SIG-M5 treated with dmso at 0.1 percent for 504 hours (cell line): ENCODE data around the gene ADCY1.
"Not testable (repeated sequence)": the region's sequence is repeated elsewhere in the genome, so short reads cannot be mapped to it uniquely, and the experiment has no call there.

Experiments
- DNase-seq: peaks from one replicate; lab custom pipeline; 2025; ENCODE audit not compliant: unreplicated experiment; lab: John Stamatoyannopoulos, UW

ADCY1 gene

DNA sequence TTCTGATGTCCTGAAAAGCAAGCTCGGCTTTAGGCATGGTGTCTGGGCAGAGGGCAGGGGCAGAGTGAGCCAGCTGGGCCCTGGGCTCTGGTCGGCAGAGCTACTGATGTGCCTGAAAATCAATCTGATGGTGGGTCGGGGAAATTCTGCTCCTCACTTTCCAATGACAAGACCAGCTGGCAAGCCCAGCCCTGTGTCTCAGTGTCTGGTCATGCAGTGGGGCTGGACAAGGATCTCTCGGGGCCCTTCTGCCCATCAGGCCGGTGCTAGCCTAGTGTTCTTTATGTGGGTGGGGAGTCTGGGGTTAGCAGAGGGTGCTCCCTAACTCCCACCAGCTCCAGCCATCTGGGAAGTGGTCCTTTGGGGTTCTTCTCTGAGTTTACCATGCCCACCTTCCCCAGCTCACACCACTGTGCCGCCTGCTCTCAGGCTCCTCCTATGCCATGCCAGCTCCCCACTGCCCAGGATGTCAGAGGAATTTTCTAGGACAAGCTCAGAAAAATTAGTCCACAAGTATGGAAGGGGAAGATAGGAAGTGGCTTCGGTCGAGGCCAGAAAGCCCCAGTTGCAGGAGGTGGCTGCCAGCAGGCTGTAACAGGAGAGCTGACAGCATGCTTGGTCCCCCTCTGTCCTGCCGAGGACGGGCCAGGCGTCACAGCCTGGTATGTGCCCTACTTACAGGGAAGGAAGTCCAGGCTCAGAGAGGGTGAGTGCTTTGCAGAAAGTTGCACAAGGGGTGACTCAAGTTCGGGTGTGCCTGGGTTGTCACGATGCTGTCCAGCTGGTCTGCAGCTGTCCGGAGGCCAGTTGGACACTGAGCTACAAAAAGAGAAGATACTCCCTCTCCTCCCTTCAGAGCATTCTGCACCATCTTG lies 135.2 kb downstream of the ADCY1 start:
- no peak for DNase-seq

- no peak for DNase-seq
These were observed 136.3 kb downstream of the ADCY1 start for GRCh38 chr7:45710271-45711160.

GRCh38 chr7:45711161-45711490 lies 137.0 kb downstream of the ADCY1 start:
- no peak for DNase-seq

- DNase-seq = no peak
These were observed 138.0 kb downstream of the ADCY1 start for GRCh38 chr7:45712057-45712689.

DNA sequence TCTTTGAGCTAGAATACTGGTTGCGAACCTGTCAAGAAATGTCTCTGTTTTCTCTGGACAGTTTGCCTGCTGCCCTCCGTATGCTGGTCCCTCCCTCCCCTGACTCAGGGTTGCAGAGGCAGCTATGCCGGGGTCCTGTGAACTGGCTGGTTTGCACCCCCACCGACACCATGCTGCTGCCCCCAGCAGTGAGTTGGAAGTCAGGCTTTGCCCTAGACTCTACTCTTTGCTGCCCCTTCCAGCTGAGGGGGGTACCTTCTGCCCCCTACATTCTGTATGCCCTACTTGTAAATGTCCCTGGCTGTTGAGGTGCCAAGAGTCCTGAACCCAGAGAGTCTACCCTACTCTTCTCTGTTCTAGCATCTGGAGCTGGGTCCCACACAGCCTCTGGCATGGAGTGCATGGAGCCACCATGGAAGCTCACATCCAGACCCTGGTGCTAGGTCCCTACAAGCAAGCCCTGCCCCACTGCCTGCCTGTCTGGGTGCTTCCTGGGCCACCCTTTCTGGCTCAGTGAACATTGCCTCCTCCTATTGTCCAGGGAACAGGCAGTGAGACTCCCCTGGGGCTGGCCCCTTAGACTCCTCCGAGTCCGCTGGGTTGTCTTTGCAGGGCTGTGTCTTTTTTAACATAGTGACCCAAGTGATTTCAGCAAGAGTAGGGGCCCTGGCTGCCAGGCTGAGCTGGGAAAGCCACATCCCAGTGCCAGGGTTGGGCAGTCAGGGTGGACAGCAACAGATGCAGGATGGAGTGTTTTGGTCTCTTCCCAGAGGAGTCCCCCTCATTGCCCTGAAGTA lies 138.9 kb downstream of the ADCY1 start:
- DNase-seq = no peak

GRCh38 chr7:45713669-45714520 lies 139.7 kb downstream of the ADCY1 start:
- DNase-seq = no peak

GRCh38 chr7:45714521-45714820 lies 140.3 kb downstream of the ADCY1 start:
- DNase-seq = no peak

GRCh38 chr7:45715471-45716352 lies 141.5 kb downstream of the ADCY1 start:
- no peak for DNase-seq

DNA sequence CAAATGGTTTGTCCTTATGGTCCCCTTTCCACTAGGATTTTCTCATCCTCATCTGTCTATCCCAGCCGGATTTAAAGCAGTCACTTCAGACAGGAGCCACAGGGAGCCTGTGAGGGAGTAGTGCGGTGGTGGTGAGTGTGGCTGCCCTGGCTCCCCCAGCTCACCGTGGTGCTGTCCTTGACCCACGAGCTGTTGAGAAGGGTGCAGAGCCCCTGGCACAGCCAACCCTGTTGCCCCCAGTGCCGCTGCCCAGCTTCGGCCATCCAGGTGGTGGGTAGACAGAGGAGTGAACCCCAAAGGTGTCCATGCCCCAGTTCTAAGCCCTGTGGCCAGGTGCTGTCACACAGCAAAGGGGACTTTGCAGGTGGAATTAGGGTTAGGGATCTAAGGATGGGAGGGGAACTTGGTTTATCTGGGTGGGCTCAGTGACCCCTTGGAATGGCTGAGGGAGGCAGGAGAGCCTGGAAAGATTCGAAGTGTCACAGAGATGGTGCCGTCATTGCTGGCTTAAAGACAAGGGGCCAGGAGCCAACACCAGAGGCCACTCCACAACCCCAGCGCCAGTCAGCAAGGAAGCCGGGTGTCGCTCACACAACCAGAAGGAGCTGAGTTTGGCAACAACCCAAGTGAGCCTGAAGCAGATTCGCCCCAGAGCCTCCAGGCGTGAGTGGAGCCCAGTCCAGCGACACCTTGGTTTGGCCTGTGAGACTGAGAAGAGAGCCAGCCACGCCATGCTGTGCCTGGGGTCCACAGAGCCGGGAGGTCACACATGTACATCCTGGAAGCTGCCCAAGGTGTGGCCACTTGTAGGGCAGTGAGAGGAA lies 142.4 kb downstream of the ADCY1 start:
- no peak for DNase-seq

GRCh38 chr7:45717537-45718235 lies 143.5 kb downstream of the ADCY1 start:
- DNase-seq = no peak

DNA sequence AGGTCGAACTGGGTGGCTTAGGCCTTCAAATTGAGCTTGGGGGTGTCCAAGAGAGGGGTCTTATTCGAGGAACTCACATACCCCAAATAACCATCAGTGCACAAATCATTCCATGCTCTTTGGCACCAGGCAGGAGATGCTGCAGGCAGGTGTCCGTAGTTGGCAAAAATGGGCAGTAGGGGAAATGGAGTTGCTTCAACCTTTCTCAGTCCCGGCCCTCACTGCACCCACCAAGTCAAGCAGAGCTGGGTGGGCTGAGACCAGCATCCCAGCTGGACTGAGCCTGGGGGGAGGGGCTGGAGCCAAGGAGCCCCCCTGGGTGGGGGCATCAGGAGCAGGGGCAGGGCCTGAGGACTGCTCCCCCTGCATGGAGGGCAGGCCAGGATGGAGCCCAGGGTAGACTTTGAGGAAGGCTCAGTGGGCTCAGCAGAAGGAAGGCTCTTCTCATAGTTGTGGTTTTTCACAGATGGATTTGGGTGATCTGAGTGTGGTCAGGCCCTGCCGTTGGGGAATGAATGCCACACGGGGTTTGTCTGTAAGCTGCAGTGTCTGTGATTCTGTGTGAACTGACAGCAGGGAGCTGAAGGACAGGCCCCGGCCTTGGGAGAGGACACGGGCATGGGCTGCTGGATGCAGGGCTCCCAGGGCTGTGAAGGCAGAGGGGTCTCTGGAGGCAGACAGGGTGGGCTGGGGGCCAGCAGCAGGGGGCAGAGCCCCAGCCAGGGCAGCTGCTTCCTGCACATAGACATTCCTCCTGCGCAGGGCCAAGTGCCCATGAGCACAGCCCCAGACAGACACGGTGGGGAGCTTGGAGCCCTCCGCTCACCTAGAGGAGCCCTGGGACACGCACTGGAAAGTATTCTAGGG lies 144.5 kb downstream of the ADCY1 start:
- DNase-seq = no peak

- no peak for DNase-seq
These were observed 146.8 kb downstream of the ADCY1 start for GRCh38 chr7:45720989-45721388.

DNA sequence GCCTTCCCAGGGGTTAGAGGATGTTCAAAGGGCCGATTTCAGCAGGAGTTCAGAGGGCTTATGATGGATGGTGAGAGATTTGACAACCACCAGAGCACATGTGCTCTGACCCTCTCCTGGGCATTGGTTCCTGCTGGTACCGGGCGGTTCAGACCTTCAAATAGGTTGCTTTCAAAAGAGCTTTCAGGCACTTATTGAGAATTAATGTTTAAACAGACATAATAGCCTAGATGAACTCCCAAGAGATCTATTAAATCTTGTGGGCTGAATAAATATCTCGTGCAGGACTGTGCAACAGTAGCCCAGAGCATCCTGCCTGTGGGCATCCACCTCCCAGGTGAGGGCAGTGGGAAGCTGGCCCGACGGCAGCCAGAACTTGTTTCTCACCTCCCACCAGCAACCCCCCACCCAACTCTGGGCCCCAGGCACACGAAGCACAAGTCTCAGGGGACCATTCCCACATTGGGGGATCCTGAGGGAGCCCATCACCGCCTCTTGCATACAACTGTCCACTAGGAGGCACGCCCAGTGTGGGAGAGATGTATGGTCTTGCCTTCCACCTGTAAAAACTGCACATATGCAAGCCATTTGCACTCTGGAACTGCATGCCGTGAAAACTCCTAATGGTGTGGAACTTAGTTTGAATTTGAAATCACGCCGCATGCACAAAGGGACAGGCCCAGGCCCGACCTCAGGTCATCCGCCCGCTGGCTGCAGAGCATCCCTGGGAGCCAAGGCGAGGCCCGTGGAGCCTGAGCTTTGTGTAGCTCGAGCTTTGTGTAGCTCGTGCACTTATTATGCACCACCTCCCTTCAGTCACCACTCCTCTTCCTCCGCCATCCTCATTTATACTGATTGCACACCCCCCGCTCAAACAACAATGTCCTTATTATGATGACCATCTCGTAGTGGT lies 147.8 kb downstream of the ADCY1 start:
- DNase-seq = no peak

DNA sequence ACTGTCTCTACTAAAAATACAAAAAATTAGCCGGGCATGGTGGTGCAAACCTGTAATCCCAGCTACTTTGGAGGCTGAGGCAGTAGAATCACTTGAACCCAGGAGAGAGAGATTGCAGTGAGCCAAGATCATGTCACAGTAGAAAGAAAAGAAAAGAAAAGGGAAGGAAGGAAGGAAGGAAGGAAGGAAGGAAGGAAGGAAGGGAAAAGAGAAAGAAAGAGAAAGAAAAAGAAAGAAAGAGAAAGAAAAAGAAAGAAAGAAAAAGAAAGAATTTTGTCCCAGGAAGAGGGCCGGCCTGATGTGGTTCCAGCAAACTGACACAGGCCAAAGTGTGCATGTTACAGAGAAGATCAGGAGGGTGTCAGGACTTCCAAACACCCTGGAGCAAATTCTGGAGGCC lies 151.1 kb downstream of the ADCY1 start:
- not testable (repeated sequence) for DNase-seq

- DNase-seq = no peak
These were observed 152.7 kb downstream of the ADCY1 start for GRCh38 chr7:45726883-45727282.
